NB4 (cell line): ENCODE measurements around the gene SDR42E2.

Experiments
- CTCF ChIP-seq: IDR thresholded peaks from one replicate; pipeline ENCODE4 v1.5.1; 2012; ENCODE audit warnings: low read depth, low read length
- MAX ChIP-seq: IDR thresholded peaks from 2 replicates; pipeline ENCODE4 v1.6.1; 2011; ENCODE audit warnings: low read depth, low read length
- MYC ChIP-seq: IDR thresholded peaks from 2 replicates; pipeline ENCODE4 v1.6.1; 2011; ENCODE audit warnings: low read depth, low read length
- POLR2A ChIP-seq: IDR thresholded peaks from 2 replicates; pipeline ENCODE4 v1.6.1; 2011; ENCODE audit warnings: mild to moderate bottlenecking; ENCODE audit not compliant: insufficient read length; ENCODE audit errors: extremely low read depth

GRCh38 chr16:22126037-22126558 is 36.2 kb upstream of the SDR42E2 start:
- no peak for TF ChIP-seq CTCF
- TF ChIP-seq POLR2A: no peak
- TF ChIP-seq MAX: no peak
- TF ChIP-seq MYC: no peak
